Measurements from ENCODE around the gene ANXA5. TPM values are rescaled to one million over a fixed set of nuclear protein-coding genes. Genes with fewer than 3 reads are reported as not detected.

Gene ANXA5
- total RNA-seq, 1 experiment from 2014 or later: 476 TPM

DNA sequence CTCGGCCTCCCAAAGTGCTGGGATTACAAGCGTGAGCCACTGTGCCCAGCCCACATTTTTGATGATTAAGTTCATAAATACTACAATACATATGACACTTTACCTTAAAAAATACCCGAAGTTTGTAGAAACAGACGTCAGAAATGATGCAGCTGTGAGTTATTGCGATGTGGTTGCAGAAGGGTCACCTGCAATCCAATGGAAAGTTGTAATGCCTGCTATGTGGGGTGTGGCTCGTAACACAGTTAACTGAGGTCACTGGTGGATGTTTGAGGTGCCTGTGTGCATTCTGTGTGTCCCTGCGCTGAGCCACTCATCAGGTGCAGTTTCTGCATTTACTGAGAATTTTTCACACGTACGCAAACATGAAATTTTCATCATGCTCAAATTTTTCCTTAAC lies 64.1 kb downstream of the ANXA5 start:
- BruUV-seq (replicated peaks): no TSS peak
- no peak for DNase-seq (ENCODE audit: unreplicated experiment)
- CTCF ChIA-PET: no interaction called here

More for the DNA sequence above, 64.1 kb downstream of the ANXA5 start:
- intact Hi-C loops (cut with micrococcal nuclease): no loop called here
- Mint-ChIP-seq H3K4me3 (ENCODE audit: unreplicated experiment) (no peak overlapping the region), H3K36me3 (ENCODE audit: insufficient read depth, unreplicated experiment) (no peaks in the 10 kb centered on the region), H3K27ac (ENCODE audit: low read depth, unreplicated experiment) (no peak overlapping the region), H3K9me3 (ENCODE audit: unreplicated experiment) (no peaks in the 10 kb centered on the region), H3K27me3 (ENCODE audit: insufficient read depth, unreplicated experiment) (no peaks in the 10 kb centered on the region), H3K4me1 (ENCODE audit: insufficient read depth, unreplicated experiment) (no peaks in the 10 kb centered on the region)
- TF ChIP-seq, protein P1, sequence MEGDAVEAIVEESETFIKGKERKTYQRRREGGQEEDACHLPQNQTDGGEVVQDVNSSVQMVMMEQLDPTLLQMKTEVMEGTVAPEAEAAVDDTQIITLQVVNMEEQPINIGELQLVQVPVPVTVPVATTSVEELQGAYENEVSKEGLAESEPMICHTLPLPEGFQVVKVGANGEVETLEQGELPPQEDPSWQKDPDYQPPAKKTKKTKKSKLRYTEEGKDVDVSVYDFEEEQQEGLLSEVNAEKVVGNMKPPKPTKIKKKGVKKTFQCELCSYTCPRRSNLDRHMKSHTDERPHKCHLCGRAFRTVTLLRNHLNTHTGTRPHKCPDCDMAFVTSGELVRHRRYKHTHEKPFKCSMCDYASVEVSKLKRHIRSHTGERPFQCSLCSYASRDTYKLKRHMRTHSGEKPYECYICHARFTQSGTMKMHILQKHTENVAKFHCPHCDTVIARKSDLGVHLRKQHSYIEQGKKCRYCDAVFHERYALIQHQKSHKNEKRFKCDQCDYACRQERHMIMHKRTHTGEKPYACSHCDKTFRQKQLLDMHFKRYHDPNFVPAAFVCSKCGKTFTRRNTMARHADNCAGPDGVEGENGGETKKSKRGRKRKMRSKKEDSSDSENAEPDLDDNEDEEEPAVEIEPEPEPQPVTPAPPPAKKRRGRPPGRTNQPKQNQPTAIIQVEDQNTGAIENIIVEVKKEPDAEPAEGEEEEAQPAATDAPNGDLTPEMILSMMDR (IDR thresholded peaks at IDR 0.05; ENCODE audit: unreplicated experiment): no peak
- POLR2A ChIA-PET: no interaction called here

Other genes with a start within 250 kb of the ANXA5 start
- gene SMIM43, start 68.2 kb upstream of the ANXA5 start, total RNA-seq (2022): not detected in 2 replicates
- 29.2 and 30.9 TPM in 2 replicates for gene EXOSC9, start 104.3 kb upstream of the ANXA5 start, total RNA-seq (2022)
- gene CCNA2, start 126.9 kb upstream of the ANXA5 start, total RNA-seq (2022): 12.1 and 22.0 TPM in 2 replicates
- gene BBS7, start 173.5 kb upstream of the ANXA5 start, total RNA-seq (2022): 22.1 and 25.5 TPM in 2 replicates

All from MCF 10A (cell line).